HUES48 (cell line): Measurements from ENCODE around the gene QPCT.

ENCODE experiments used
- H3K27ac ChIP-seq: one replicate; pipeline ENCODE4 v1.7.0; 2013; ENCODE audit warnings: low read depth, low read length, inconsistent platforms
- H3K27me3 ChIP-seq: 2 replicates; pipeline ENCODE4 v1.6.1; 2013; ENCODE audit warnings: mild to moderate bottlenecking, low read length; ENCODE audit not compliant: control insufficient read depth, insufficient read depth
- H3K36me3 ChIP-seq: 2 replicates; pipeline ENCODE4 v1.6.1; 2013; ENCODE audit warnings: low read length; ENCODE audit not compliant: control insufficient read depth, insufficient read depth
- H3K4me1 ChIP-seq: 2 replicates; pipeline ENCODE4 v1.6.1; 2013; ENCODE audit warnings: mild to moderate bottlenecking, low read length; ENCODE audit not compliant: control insufficient read depth, insufficient read depth
- H3K4me3 ChIP-seq: 2 replicates; pipeline ENCODE4 v1.5.1; 2013; ENCODE audit warnings: mild to moderate bottlenecking, low read depth, low read length
- H3K9ac ChIP-seq: 2 replicates; pipeline ENCODE4 v1.6.1; 2013; ENCODE audit warnings: mild to moderate bottlenecking, low read depth, low read length, moderate library complexity
- H3K9me3 ChIP-seq: 2 replicates; pipeline ENCODE4 v1.6.1; 2013; ENCODE audit warnings: low read length; ENCODE audit not compliant: control insufficient read depth, insufficient read depth

Gene QPCT

GRCh38 chr2:37340637-37341036 lies 3.8 kb upstream of the QPCT start:
- Histone ChIP-seq H3K4me1 (peaks cover 19% of the 10 kb centered on the region), H3K4me3 (no peak overlapping the region), H3K27me3 (peaks cover 8% of the 10 kb centered on the region), H3K9me3 (no peaks in the 10 kb centered on the region), H3K9ac (no peak overlapping the region), H3K27ac (no peak overlapping the region), H3K36me3 (no peaks in the 10 kb centered on the region)

- no peak overlapping the region for H3K9ac ChIP-seq
- peak overlapping the region; percentile 57 for H3K27ac ChIP-seq
- no peaks in the 10 kb centered on the region for H3K36me3 ChIP-seq
- H3K4me1 ChIP-seq = peaks cover 19% of the 10 kb centered on the region
- H3K27me3 ChIP-seq = peaks cover 8% of the 10 kb centered on the region
- no peaks in the 10 kb centered on the region for H3K9me3 ChIP-seq
- no peak overlapping the region for H3K4me3 ChIP-seq
Observed at GRCh38 chr2:37342591-37343220, 1.7 kb upstream of the QPCT start.

- no peaks in the 10 kb centered on the region for H3K36me3 ChIP-seq
- H3K4me3 ChIP-seq = peak overlapping the region; percentile 87
- no peak overlapping the region for H3K9ac ChIP-seq
- peaks cover 8% of the 10 kb centered on the region for H3K27me3 ChIP-seq
- H3K27ac ChIP-seq = peak overlapping the region; percentile 57
- H3K9me3 ChIP-seq = no peaks in the 10 kb centered on the region
- peaks cover 29% of the 10 kb centered on the region for H3K4me1 ChIP-seq
Observed at GRCh38 chr2:37343537-37344434, 644 bp upstream of the QPCT start.

GRCh38 chr2:37348155-37348554 lies 3.7 kb downstream of the QPCT start:
- no peak overlapping the region for H3K4me3 ChIP-seq

GRCh38 chr2:37349231-37349860 lies 4.9 kb downstream of the QPCT start:
- peak overlapping the region; percentile 76 for H3K27ac ChIP-seq
- peaks cover 5% of the 10 kb centered on the region for H3K27me3 ChIP-seq
- H3K4me1 ChIP-seq = peaks cover 31% of the 10 kb centered on the region
- H3K4me3 ChIP-seq = no peak overlapping the region
- H3K9ac ChIP-seq = no peak overlapping the region
- no peaks in the 10 kb centered on the region for H3K36me3 ChIP-seq
- H3K9me3 ChIP-seq = no peaks in the 10 kb centered on the region

More at GRCh38 chr2:37348155-37348554, 3.7 kb downstream of the QPCT start:
- Histone ChIP-seq H3K27me3 (peaks cover 8% of the 10 kb centered on the region), H3K27ac (peak overlapping the region; percentile 76), H3K9me3 (no peaks in the 10 kb centered on the region), H3K4me1 (peaks cover 43% of the 10 kb centered on the region), H3K36me3 (no peaks in the 10 kb centered on the region), H3K9ac (no peak overlapping the region)

GRCh38 chr2:37350034-37350433 lies 5.6 kb downstream of the QPCT start:
- Histone ChIP-seq H3K9me3 (no peaks in the 10 kb centered on the region), H3K4me1 (peaks cover 29% of the 10 kb centered on the region), H3K27me3 (no peaks in the 10 kb centered on the region; the same call in 1 of the 2 replicates)

GRCh38 chr2:37354531-37354930 lies 10.1 kb downstream of the QPCT start:
- Histone ChIP-seq H3K36me3 (no peaks in the 10 kb centered on the region), H3K4me1 (peaks cover 16% of the 10 kb centered on the region), H3K27ac (no peak overlapping the region), H3K9ac (no peak overlapping the region), H3K27me3 (no peaks in the 10 kb centered on the region), H3K9me3 (no peaks in the 10 kb centered on the region), H3K4me3 (no peak overlapping the region)

More at GRCh38 chr2:37350034-37350433, 5.6 kb downstream of the QPCT start:
- H3K27ac ChIP-seq = peak overlapping the region; percentile 0
- H3K36me3 ChIP-seq = no peaks in the 10 kb centered on the region
- H3K4me3 ChIP-seq = no peak overlapping the region
- no peak overlapping the region for H3K9ac ChIP-seq

- H3K27me3 ChIP-seq = no peaks in the 10 kb centered on the region
- H3K36me3 ChIP-seq = no peaks in the 10 kb centered on the region
- H3K9me3 ChIP-seq = no peaks in the 10 kb centered on the region
- no peak overlapping the region for H3K9ac ChIP-seq
- peaks cover 4% of the 10 kb centered on the region; the same call in 1 of the 2 replicates for H3K4me1 ChIP-seq
- H3K27ac ChIP-seq = no peak overlapping the region
- no peak overlapping the region for H3K4me3 ChIP-seq
Observed at GRCh38 chr2:37355735-37356134, 11.3 kb downstream of the QPCT start.

GRCh38 chr2:37356299-37356698 lies 11.9 kb downstream of the QPCT start:
- no peak overlapping the region for H3K4me3 ChIP-seq
- no peaks in the 10 kb centered on the region for H3K9me3 ChIP-seq
- no peaks in the 10 kb centered on the region for H3K27me3 ChIP-seq
- no peak overlapping the region for H3K27ac ChIP-seq
- H3K4me1 ChIP-seq = peaks cover 4% of the 10 kb centered on the region; the same call in 1 of the 2 replicates
- no peaks in the 10 kb centered on the region for H3K36me3 ChIP-seq
- H3K9ac ChIP-seq = no peak overlapping the region

- Histone ChIP-seq H3K9ac (no peak overlapping the region), H3K27ac (no peak overlapping the region), H3K27me3 (no peaks in the 10 kb centered on the region), H3K4me1 (peaks cover 4% of the 10 kb centered on the region; the same call in 1 of the 2 replicates), H3K36me3 (no peaks in the 10 kb centered on the region), H3K4me3 (no peak overlapping the region), H3K9me3 (no peaks in the 10 kb centered on the region)
Observed at GRCh38 chr2:37357069-37357468, 12.6 kb downstream of the QPCT start.
